Ishikawa (cell line): Measurements from ENCODE around the gene RRAGD.

ENCODE experiments used
- CEBPB ChIP-seq: IDR thresholded peaks from 2 replicates; pipeline ENCODE4 v1.6.1; 2012
- CREB1 ChIP-seq: IDR thresholded peaks from 2 replicates; pipeline ENCODE4 v1.6.1; 2012; ENCODE audit warnings: low read depth
- EGR1 ChIP-seq: IDR thresholded peaks from 2 replicates; pipeline ENCODE4 v1.6.1; 2012
- EP300 ChIP-seq: IDR thresholded peaks from 2 replicates; pipeline ENCODE4 v1.6.1; 2012; ENCODE audit warnings: borderline replicate concordance
- FOXM1 ChIP-seq: IDR thresholded peaks from 2 replicates; pipeline ENCODE4 v1.6.1; 2012; ENCODE audit warnings: low read depth, borderline replicate concordance
- NFIC ChIP-seq: IDR thresholded peaks from 2 replicates; pipeline ENCODE4 v1.6.1; 2012
- TAF1 ChIP-seq: IDR thresholded peaks from 2 replicates; pipeline ENCODE4 v1.6.1; 2012; ENCODE audit warnings: low read depth, mild to moderate bottlenecking
- TEAD4 ChIP-seq: IDR thresholded peaks from 2 replicates; pipeline ENCODE4 v1.6.1; 2012
- YY1 ChIP-seq: IDR thresholded peaks from 2 replicates; pipeline ENCODE4 v1.6.1; 2012; ENCODE audit warnings: low read depth
- TF ChIP-seq, protein P1 (sequence below): IDR thresholded peaks from 2 replicates; pipeline ENCODE4 v1.6.1; 2012
- TF ChIP-seq, protein P2 (sequence below): IDR thresholded peaks from 2 replicates; pipeline ENCODE4 v1.6.1; 2012
- TF ChIP-seq, protein P3 (sequence below): IDR thresholded peaks from 2 replicates; pipeline ENCODE4 v1.6.1; 2012; ENCODE audit warnings: low read depth, mild to moderate bottlenecking

DNA sequence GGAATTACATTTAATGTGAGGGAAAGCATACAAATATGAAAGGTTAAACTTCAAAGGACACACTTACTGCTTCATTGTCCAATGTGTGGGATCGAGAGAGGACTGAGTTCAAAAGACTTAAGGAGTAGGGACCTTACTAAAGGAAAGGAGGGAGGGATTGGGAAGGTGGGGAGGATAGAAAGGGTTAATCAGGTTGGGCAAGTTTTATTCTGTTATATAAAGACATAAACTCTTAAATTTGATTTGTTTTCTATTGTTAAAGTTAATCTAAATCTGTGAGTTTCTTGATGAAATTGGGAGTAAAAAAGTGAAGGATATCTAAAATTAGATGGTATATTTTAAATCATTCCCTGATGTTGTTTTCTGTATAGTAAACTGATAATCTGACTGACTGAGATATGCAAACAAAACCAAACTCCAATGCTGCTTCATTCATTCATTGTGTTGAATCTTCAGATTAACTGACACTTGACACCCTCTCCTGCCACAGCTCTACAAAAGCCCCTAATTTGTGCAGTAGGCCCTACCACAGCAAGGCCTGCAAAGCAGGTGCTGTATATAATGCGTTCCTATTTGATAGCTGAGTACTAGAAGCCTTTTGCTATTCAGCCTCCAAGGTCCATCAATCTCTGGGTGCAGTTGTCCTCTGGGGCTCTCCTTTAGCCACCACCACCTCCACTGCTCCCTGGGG is 58.2 kb downstream of the RRAGD start:
- no peak for TF ChIP-seq EGR1
- TF ChIP-seq YY1, result no peak
- TF ChIP-seq CREB1, result no peak
- no peak for TF ChIP-seq FOXM1
- TF ChIP-seq TAF1, result no peak
- TF ChIP-seq, protein P1, sequence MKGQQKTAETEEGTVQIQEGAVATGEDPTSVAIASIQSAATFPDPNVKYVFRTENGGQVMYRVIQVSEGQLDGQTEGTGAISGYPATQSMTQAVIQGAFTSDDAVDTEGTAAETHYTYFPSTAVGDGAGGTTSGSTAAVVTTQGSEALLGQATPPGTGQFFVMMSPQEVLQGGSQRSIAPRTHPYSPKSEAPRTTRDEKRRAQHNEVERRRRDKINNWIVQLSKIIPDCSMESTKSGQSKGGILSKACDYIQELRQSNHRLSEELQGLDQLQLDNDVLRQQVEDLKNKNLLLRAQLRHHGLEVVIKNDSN, result no peak
- TF ChIP-seq, protein P2, sequence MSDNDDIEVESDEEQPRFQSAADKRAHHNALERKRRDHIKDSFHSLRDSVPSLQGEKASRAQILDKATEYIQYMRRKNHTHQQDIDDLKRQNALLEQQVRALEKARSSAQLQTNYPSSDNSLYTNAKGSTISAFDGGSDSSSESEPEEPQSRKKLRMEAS, result no peak
- TF ChIP-seq TEAD4, result no peak
- no peak for TF ChIP-seq NFIC
- TF ChIP-seq EP300, result no peak
- no peak for TF ChIP-seq CEBPB
- TF ChIP-seq, protein P3, sequence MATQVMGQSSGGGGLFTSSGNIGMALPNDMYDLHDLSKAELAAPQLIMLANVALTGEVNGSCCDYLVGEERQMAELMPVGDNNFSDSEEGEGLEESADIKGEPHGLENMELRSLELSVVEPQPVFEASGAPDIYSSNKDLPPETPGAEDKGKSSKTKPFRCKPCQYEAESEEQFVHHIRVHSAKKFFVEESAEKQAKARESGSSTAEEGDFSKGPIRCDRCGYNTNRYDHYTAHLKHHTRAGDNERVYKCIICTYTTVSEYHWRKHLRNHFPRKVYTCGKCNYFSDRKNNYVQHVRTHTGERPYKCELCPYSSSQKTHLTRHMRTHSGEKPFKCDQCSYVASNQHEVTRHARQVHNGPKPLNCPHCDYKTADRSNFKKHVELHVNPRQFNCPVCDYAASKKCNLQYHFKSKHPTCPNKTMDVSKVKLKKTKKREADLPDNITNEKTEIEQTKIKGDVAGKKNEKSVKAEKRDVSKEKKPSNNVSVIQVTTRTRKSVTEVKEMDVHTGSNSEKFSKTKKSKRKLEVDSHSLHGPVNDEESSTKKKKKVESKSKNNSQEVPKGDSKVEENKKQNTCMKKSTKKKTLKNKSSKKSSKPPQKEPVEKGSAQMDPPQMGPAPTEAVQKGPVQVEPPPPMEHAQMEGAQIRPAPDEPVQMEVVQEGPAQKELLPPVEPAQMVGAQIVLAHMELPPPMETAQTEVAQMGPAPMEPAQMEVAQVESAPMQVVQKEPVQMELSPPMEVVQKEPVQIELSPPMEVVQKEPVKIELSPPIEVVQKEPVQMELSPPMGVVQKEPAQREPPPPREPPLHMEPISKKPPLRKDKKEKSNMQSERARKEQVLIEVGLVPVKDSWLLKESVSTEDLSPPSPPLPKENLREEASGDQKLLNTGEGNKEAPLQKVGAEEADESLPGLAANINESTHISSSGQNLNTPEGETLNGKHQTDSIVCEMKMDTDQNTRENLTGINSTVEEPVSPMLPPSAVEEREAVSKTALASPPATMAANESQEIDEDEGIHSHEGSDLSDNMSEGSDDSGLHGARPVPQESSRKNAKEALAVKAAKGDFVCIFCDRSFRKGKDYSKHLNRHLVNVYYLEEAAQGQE, result no peak
